Fibroblast of skin of left biceps (primary cell): ENCODE results near the gene BAG5.
"Not testable (repeated sequence)": the region's sequence is repeated elsewhere in the genome, so short reads cannot be mapped to it uniquely, and the experiment has no call there.

Source experiments
- DNase-seq, 2 experiments: peaks; one replicate each; pipeline ENCODE4 v3.0.0-alpha.2; 2013; ENCODE audit warnings: low read depth in 2 of 2

Gene BAG5, protein sequence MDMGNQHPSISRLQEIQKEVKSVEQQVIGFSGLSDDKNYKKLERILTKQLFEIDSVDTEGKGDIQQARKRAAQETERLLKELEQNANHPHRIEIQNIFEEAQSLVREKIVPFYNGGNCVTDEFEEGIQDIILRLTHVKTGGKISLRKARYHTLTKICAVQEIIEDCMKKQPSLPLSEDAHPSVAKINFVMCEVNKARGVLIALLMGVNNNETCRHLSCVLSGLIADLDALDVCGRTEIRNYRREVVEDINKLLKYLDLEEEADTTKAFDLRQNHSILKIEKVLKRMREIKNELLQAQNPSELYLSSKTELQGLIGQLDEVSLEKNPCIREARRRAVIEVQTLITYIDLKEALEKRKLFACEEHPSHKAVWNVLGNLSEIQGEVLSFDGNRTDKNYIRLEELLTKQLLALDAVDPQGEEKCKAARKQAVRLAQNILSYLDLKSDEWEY

DNA sequence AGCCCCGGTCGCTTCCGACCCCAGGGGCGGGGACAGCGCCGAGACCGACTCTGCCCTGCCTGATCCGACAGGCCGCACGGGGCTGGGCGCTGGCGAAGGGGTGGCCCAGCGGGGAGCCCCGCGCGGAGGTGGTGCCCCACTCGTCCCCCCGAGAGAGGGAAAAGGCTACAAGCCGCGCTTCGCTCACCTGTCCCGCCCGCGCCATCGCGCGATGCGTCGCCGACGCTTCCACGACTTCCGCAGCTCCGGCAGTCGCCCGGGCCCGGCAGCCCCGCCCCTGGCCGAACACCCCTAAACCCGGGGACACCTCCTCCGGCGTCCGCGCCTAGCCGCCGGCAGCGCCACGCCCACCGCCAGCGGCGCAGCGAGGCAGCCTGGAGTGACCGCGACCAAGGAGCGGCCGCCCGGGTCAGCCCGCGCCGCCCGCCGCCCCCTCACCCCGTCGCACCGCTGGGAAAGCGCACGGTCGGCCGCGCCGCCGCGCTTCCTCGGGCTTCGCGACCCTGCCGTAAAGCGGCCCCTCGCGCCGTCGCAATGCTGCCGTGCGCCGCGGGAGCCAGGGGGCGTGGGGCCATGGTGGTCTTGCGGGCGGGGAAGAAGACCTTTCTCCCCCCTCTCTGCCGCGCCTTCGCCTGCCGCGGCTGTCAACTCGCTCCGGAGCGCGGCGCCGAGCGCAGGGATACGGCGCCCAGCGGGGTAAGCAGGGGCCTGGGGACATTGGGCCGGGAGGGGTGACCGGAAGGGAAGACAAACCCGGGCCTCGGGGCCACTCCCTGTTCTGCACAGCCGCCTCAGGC is at the start of gene BAG5, which contains the start of gene COA8:
TSS of gene BAG5 (minus strand) at position 229 of the 797 bp plus-strand sequence. CDS start 1,493 bp downstream, outside the sequence.
TSS of gene COA8 (plus strand) at position 532 of the 797 bp plus-strand sequence. CDS start at position 574, 42 bp downstream.
- peak; percentile 41 to 51 for DNase-seq

DNA sequence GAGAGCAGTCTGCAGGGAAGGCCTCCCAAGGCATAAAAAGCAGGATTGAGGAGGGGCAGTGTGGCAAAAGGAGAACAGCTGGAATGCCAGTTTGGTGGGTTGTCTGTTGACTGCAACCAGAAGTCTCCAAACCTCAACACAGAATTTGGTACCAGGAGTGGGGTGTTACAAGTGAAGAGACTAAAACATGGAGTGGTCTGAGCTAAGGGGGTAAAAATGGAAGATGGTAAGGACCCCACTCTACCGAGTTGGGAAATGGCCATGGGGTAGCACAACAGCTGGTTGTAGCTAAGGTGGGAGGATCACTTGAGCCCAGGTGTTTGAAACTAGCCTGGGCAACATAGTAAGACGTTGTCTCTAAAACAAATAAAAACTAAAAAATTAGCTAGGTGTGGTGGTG is 48.8 kb upstream of the BAG5 start:
- no peak for DNase-seq

DNA sequence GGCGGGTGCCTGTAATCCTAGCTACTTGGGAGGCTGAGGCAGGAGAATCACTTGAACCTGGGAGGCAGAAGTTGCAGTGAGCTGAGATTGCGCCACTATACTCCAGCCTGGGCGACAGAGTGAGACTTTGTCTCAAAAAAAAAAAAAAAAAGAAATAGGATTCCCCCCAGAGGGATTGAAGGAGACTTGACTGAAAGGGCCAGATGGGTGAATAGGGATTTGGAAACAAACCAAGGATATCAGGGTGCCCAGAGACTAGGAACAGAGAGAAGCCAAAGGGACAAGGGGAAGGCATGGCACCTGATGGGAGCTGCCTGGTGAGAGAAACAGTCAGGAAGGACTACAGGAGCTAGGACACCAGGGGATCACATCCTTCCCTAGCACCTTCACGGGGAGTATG is 46.6 kb upstream of the BAG5 start:
- DNase-seq, result not testable (repeated sequence)

DNA sequence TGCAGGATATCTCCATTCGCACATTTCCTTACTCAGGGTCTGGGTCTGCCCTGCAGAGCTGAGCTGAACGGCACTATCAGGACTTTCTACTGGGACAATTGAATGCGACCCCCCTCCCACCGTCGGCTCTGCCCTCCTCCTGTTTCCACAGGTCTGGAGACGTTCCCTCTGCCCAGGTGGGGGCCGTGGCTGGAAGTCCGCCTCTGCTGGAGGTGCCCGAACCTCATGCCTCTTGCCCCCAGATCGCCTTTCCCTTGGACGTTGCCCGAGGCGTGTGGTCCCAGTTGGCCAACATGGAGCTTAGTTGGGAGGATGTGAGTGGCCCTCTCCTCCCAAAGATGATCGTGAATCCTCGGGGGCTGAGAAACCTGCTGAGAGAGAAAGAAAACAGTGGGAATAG is 45.4 kb upstream of the BAG5 start:
- DNase-seq, result no peak

DNA sequence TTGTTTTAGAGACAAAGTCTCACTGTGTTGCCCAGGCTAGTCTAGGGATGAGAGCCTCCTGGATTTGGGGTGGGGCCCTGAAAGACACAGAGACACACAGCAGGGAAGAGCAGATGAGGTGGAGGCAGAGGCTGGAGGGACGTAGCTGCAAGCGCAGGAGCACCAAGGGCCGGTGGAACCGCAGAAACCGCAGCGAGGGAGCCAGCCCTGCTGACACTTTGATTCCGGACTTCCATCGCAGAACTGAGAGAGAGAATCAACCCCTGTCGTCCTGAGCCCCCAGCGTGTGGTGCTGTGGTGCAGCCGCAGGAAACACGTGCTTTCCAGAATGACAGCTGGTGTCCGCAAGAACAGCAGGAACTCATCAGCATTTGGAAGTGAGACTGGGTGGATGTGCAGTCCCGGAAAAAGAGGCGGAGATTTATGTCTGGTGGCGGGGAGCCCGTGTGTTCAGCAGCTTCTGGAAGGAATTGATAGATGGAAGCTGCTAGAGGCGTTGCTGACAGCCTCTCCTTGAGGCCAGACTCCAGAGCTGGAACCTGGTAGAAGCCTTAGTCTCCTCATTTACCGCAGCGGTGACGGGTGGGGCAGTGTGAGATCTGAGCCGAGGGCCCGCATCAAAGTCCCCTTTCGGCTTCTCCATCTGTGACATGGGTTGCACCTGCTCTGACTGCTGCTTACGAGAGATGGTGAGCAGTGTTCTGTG is 44.7 kb upstream of the BAG5 start:
- peak; percentile 89 to 90 for DNase-seq

DNA sequence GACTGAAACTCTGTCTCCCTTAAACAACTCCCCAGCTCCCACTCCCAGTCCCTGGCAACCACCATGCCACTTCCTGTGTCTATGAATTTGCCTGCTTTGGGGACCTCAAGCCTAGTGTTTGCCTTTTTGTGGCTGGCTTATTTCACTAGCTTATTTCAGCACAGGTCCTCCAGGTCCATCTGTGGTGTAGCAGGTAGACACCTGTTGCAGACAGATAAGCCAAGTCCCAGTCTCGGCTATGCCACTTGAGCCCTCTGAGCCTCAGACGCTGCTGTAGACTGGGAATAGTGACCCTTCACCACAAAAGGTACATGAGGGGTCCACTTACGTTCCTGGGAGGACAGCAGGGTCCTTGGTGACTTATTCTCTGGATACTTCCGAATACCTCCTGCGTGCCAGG is 42.2 kb upstream of the BAG5 start:
- DNase-seq, result no peak

DNA sequence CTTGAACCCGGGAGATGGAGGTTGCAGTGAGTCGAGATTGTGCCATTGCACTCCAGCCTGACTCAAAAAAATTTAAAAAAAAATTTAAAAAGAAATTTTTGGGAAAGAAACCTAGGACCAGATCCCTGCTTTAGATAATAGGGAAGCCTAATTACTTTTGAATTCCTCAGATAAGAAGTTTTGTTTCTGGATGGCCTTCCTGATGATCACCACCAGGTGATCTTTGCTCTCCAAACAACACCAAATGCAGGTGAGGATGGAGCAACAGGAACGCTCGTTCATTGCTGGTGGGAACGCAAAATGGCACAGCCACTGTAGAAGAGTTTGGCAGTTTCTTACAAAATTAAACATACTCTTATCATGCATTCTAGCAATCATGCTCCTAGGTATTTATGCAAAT is 38.0 kb upstream of the BAG5 start:
- DNase-seq, result no peak

DNA sequence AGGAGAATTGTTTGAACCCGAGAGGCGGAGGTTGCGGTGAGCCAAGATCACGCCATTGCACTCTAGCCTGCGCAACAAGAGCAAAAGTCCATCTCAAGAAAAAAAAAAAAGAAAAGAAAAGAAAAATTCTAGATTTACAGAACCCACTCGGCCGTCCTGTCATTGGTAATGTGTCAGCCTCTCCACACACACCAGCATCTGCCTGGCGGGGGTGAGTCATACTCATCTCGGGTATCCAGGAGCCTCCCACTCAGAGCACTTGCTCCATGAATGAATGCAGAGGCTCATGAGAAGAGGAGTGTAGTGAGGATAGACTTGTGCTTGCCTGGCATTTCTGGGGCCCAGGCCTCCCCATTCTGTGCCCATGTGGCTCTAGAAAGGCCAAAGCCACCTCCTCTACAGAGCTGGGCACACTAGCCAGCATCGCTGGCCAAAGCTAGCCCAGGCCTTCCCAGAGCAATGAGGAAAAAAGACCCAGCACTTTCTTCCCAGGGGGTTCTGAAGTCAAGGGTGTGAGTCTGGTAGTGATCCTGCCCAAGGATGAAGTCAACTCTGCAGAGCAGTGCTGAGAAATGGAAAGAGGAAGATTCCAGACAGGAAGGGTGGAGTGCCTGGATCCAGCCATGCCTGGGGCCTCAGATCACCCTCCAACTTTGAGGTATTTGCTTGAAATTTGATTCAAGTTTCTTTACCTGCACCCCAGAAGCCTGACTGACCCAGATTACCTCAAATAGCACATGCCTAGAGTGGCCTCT is 35.3 kb upstream of the BAG5 start:
- peak; percentile 35 to 42 for DNase-seq

DNA sequence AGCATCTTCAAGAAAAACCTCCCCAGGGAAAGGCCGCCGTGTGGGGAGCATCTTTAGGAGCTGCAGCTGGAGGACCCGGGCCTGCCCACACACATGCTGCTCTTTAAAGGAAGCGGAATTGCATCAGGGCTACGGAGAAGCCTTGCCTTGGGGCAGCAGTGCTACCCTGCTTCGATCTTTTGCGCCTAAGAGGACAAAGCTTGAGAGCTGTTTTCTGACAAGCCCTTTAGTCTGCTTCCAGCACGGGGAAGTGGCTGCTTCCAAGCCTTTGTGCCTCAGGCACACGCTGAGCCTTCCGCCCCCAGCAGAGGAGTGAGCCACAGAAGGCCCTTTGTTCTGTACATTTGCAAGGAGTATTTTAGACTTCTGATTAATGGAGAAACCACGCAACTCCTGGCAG is 31.8 kb upstream of the BAG5 start:
- DNase-seq, result peak in 1 of 2 experiments; percentile 10

DNA sequence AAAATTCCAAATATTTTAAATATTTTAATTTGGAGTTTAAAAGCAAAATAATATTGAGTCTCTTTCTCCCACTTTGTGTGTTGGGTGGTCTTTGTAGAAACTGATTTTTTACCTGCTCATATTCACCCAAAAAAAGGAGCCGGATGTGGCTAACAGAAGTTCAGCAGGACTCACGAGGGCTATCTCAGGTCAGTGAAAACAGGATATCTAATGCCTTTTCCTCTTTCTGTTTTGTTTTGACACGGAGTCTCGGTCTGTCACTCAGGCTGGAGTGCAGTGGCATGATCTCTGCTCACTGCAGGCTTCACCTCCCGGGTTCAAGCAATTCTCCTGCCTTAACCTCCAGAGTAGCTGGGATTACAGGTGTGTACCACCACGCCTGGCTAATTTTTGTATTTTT is 31.1 kb upstream of the BAG5 start:
- DNase-seq, result no peak

DNA sequence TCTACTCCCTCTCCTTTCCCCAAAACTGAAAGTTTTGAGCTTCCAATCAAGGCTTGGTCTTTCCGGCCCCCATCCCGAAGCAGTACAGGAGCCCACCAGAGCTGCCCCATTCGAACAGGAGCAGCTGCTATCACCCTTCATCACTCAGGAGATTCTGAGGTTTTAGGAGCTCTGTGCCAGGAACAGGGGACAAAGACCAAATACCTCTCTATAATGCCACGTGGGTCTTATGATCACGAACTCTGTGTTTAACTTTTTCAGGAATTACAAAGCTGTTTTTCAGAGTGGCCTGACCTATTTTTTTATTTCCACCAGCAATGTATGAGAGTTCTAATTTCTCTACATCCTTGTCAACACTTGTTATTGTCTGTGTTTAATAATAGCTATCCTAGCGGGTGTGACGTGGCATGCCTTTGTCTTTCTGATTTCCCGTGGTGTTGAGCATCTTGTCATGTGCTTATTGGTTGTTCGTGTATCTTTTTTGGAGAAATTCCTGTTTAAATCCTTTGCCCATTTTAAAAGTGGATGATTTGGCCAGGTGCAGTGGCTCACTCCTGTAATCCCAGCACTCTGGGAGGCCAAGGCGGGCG is 22.0 kb upstream of the BAG5 start:
- no peak for DNase-seq

DNA sequence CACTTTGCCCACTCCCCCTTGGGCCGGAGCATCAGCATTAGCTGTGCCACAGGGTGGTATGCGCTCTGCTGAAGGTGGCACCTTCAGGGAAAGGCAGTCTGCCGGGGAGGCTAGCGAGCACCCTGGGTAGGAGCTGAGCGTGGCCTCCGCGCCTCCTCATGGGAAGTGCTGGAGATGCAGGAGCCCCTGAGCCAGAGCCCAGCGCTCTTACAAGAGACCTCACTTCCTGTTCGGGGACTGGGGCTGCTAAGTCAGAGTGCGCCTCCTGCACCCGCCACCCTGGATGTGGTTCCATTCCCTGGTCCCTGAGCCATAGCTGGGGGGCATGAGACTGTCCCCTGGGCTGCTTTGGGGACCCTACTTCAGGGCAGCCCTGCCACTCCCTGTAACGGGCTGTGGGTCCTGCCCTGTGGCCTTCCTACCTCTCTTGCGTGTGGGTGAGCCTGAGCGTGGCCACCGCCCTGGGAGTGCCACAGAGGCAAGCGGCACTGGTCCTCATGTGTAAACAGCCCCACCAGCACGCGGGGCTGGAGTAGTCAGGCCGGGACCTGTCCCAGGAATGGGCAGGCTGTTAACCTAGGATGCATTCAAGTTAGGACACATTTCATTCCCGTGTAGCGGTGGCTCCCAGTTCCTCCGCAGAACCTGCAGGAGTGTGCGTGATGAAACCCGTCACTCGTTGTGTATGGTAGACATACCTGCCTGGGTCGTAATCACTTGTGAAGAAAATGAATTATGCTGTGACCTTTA is 19.7 kb upstream of the BAG5 start:
- no peak for DNase-seq

DNA sequence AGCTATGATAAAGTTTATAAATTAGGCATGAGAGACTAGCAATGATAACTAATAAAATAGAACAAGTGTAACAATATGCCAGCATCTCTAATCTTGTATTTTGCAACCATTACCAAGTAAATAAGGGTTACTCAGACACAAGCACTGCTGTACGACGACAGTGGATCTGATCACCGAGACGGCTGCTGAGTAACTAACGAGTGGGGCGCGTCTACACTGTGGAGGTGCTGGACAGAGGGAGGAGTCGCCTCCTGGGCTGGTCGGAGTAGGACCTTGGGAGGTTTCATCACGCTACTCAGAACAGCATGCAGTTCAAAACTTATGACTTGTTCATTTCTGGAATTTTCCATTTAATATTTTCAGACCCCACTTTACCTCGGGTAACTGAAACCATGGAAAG is 18.7 kb upstream of the BAG5 start:
- DNase-seq, result no peak

DNA sequence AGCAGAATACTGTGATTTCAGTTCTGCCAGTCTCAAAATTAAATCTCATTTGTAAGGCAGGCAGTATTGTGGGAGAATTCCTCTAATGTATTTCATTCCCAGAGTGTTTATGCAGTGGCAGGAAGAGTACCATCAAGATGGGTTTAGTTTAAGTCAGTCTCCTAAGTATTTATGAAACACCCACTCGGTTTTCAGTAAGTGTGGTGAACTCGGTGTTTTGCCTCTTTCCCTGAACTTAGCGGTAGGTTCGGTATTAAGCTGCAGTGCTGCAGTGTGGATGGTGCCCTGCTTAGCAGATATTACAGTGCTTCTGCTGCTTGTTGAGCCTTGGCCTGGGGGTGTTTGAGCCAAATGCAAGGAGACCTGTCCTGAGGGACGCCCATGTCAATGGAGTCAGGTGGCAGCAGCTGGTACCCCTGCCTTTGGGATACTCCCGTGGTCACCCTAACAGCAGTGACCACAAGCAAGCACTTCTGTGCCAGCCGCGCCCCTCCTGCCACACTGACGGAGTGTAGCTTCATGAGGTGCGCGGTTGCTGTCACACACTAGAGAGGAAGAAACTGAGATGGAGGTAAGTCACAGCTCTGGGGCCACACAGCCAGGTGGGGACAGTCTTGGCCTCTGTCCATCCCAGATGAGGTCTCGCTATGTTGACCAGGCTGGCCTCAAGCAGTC is 16.1 kb upstream of the BAG5 start:
- no peak for DNase-seq

DNA sequence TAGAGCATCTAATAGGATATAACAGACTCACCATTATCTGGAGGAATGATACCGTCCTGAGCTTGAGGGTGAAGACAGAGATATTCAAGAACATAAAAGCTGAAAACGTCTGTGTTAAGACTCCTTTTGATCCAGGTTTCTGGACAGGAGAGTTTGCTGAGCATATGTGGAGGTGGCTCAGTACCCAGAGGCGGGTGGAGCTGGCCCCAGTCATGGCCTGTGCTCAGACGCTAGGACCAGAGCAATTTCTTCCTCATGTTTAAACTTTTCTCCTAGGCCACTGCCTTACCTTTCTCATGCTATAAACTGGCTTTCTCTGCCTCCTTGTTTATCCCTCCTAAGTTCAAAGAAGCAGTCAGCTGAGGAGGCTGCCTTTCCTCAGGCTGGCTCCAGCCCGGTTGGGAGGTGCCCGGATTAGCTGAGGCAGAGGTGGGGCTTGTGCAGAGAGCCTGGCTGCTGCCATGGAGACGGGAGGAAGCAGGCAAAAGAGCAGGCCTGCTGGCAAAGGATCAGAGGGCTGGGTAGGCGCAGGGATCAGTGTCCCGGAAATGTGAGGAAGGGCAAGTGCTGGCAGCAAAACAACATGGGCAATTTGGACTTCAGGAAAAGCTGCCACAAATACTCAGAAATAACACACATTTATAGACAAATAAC is 14.0 kb upstream of the BAG5 start:
- no peak for DNase-seq

DNA sequence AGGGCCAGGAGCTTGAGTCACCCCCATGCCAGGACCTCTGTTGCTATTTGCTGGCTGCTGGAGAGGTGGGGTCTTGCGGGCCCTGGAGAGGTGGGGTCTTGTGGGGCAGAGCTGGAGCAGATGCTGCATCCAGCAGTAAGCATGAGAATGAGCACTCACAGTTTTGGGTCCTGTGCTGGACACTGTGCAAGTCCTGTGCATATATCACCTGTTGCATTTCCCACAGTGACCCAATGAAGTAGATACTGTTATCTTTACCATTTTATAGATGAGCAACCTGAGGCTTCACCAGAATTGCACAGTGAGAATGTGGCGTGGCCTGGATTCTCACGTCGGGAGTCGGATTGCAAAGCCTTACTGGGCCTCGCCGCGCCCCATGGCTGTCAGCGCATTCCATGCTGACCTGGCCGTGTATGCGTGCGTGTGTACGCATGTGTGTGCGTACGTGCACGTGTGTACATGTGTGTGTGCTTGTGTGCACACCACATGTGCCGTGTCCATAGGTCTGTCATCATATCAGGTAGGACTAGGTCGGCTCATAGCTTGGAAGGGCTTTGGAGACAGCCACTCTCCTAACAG is 12.3 kb upstream of the BAG5 start:
- DNase-seq, result no peak

DNA sequence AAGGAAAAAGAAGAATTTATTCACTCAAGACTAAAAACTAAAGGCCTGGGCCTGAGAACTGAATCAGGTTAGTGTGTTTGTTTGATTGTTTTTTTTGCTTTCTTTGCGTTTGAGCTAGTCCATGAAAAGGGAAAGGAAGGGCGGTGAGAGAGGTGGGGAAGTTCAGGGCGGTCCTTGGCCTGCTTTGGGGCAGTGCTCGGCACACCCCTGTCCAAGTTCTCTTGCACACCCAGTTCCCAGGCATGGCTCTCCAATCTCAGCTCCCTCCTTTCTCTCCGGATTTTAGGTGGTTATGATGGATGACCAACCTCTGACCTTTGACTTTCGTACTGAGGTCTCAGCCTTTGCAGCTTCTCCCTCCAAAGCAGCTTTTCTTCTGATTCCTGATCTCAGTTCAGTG is 11.6 kb upstream of the BAG5 start:
- no peak for DNase-seq

DNA sequence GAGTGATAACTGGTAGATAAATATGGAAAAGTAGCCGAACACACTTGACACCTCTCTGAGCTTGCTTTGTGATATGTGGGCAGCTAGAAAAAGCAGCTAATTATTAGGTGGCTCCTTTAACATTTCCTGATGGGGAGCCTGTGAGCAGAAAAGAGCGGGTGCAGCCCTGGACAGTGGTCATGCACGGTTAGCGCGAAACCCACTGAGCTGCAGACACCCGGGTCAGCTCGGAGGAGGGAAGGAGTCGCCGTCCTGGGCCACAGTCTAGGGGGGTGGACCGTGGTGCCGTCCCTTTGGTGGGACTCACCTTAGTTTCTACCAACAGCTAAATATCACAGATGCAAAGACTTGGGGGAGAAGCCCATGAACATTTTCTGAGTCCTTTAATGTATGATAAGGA is 7.0 kb upstream of the BAG5 start:
- no peak for DNase-seq

DNA sequence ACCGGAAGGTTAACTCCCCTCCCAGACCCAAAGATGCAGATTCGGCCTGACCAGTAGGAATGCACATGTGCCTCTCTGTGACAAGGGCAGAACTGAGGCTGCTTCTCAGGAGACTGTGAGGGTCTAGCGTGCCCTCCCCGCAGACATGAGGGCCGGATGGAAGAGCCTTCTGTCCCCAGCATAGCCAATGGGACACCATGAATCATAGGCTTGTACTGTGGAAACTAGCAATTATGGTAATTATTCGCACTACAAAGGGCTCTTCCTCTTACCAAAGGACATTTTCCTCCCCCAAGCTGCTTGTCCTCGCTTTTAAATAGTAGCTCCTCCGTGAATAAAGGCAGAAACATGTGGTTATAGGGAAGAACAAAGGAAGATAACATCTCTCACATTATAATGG is 6.5 kb upstream of the BAG5 start:
- DNase-seq, result no peak
